ENCODE results near the gene BAZ1B. TPM values are rescaled to one million over a fixed set of nuclear protein-coding genes. Genes with fewer than 3 reads are reported as not detected.

The BAZ1B gene
- total and polyA plus RNA-seq, 4 donors: 8.6 to 31.3 (median 21.5) TPM

DNA sequence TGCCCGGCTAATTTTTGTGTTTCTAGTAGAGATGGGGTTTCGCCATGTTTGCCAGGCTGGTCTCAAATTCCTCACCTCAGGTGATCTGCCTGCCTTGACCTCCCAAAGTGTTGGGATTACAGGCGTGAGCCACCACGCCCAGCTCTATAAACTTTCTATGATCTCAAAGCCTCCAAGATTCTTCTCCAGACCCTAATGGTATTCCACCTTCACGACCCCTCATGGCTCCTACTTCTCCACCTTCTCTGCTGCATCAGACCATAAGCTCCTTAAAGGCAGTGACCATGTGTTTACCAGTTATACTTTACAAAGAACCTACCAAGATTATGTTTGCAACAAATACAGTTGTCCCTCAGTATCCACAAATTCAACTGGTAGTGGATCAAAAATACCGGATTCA lies 10.1 kb upstream of the BAZ1B start:
- Histone ChIP-seq H3K27ac (ENCODE audit: low read depth in 1 of 2, low read length in 2 of 2) (no peak overlapping the region), H3K4me1 (ENCODE audit: control insufficient read depth in 4 of 4, insufficient read depth in 4 of 4, low read length in 3 of 4) (no peaks in the 10 kb centered on the region), H3K4me3 (ENCODE audit: low read depth in 1 of 3, low read length in 3 of 3) (no peak overlapping the region), H3K36me3 (ENCODE audit: control insufficient read depth in 4 of 4, insufficient read depth in 3 of 4, low read depth in 1 of 4, low read length in 3 of 4) (peaks cover 8 to 17% (median 13%) of the 10 kb centered on the region in 4 donors), H3K9me3 (ENCODE audit: control insufficient read depth in 4 of 4, low read length in 3 of 4) (no peaks in the 10 kb centered on the region), H3K9ac (ENCODE audit: low read depth in 1 of 2, low read length in 2 of 2) (no peak overlapping the region), H3K27me3 (ENCODE audit: control insufficient read depth in 4 of 4, insufficient read depth in 4 of 4, low read length in 3 of 4) (no peaks in the 10 kb centered on the region)
- no peak for DNase-seq (ENCODE audit: low spot score)
- WGBS: 96% methylated on average over 6 of the region's 6 CpGs
- TF ChIP-seq, protein P1, sequence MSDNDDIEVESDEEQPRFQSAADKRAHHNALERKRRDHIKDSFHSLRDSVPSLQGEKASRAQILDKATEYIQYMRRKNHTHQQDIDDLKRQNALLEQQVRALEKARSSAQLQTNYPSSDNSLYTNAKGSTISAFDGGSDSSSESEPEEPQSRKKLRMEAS (IDR thresholded peaks at IDR 0.05): no peak
- TF ChIP-seq SP1 (IDR thresholded peaks at IDR 0.05): no peak
- TF ChIP-seq JUND (IDR thresholded peaks at IDR 0.05): no peak
- TF ChIP-seq, protein P2, sequence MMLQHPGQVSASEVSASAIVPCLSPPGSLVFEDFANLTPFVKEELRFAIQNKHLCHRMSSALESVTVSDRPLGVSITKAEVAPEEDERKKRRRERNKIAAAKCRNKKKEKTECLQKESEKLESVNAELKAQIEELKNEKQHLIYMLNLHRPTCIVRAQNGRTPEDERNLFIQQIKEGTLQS (IDR thresholded peaks at IDR 0.05): no peak
- TF ChIP-seq RXRA (IDR thresholded peaks at IDR 0.05): no peak
- no peak for TF ChIP-seq TAF1 (conservative IDR thresholded peaks at IDR 0.05)

DNA sequence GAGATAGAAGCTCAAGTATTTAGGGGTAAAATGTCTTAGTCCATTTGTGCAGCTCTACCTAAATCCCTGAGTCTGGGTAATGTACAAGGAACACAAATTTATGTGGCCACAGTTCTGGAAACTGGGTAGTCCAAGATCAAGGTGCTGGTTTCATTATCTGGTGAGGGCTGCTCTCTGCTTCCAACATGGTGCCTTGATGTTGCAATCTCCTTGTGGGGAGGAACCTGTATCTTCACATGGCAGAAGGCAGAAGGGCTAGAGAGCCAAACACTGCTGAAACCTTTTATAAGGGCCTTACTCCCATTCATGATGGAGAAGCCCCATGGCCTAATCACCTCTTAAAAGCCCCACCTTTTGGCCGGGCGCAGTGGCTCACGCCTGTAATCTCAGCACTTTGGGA lies 8.7 kb upstream of the BAZ1B start:
- no peak overlapping the region for H3K4me3 ChIP-seq (ENCODE audit: low read depth in 1 of 3, low read length in 3 of 3)
- no peak for DNase-seq (ENCODE audit: low spot score)
- over 99% methylated on average over 3 of the region's 3 CpGs for WGBS
- no peaks in the 10 kb centered on the region for H3K9me3 ChIP-seq (ENCODE audit: control insufficient read depth in 4 of 4, low read length in 3 of 4)
- H3K27ac ChIP-seq (ENCODE audit: low read depth in 1 of 2, low read length in 2 of 2): no peak overlapping the region
- H3K27me3 ChIP-seq (ENCODE audit: control insufficient read depth in 4 of 4, insufficient read depth in 4 of 4, low read length in 3 of 4): no peaks in the 10 kb centered on the region
- TF ChIP-seq, protein P3, sequence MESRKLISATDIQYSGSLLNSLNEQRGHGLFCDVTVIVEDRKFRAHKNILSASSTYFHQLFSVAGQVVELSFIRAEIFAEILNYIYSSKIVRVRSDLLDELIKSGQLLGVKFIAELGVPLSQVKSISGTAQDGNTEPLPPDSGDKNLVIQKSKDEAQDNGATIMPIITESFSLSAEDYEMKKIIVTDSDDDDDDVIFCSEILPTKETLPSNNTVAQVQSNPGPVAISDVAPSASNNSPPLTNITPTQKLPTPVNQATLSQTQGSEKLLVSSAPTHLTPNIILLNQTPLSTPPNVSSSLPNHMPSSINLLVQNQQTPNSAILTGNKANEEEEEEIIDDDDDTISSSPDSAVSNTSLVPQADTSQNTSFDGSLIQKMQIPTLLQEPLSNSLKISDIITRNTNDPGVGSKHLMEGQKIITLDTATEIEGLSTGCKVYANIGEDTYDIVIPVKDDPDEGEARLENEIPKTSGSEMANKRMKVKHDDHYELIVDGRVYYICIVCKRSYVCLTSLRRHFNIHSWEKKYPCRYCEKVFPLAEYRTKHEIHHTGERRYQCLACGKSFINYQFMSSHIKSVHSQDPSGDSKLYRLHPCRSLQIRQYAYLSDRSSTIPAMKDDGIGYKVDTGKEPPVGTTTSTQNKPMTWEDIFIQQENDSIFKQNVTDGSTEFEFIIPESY (IDR thresholded peaks at IDR 0.05): no peak
- TF ChIP-seq YY1 (IDR thresholded peaks at IDR 0.05) (no peak), GABPA (IDR thresholded peaks at IDR 0.05 in 1 of 2, conservative IDR thresholded peaks at IDR 0.05 in 1 of 2) (no peak), NR2F2 (IDR thresholded peaks at IDR 0.05) (no peak), HNF4A (conservative IDR thresholded peaks at IDR 0.05) (no peak)
- TF ChIP-seq, protein P1 (IDR thresholded peaks at IDR 0.05): no peak
- H3K4me1 ChIP-seq (ENCODE audit: control insufficient read depth in 4 of 4, insufficient read depth in 4 of 4, low read length in 3 of 4): no peaks in the 10 kb centered on the region
- H3K36me3 ChIP-seq (ENCODE audit: control insufficient read depth in 4 of 4, insufficient read depth in 3 of 4, low read depth in 1 of 4, low read length in 3 of 4): peaks cover 0 to 8% (median 4%) of the 10 kb centered on the region in 4 donors
- H3K9ac ChIP-seq (ENCODE audit: low read depth in 1 of 2, low read length in 2 of 2): no peak overlapping the region

DNA sequence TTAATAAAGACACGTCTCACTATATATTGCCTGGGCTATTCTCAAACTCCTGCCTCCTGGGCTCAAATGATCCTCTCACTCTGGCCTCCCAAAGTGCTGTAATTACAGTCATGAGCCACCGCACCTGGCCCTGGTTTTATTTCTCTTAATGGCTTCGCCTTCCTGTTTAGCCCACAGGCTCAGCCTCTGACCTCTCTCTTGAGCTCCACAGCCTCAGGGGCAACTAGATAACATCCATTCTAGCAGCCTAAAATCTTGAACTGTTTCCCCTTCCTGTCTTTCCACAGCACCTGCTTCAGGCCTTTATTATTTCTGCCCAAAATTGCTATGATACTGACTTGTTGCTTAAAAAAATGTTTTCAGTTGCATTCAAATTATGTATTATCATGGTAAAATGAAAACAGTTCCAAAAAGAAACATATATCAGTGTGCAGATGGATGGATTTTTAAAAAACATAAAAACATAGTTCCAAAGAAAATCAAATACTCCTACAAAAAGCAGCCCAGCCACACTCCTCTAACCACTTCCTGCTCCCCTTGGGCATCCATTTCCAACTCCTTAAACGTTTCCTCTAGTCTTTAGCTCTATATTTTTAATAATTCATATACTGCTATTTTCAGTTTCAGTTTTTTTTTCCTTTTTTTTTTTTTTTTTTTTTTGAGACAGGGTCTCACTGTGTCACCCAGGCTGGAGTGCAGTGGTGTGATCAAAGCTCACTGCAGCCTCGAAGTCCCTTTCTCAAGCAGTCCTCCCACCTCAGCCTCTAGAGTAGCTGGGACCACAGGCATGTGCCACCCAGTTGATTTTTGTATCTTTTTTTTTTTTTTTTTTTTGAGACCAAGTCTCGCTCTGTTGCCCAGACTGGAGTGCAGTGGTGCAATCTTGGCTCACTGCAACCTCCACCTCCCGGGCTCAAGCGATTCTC lies 5.1 kb upstream of the BAZ1B start:
- H3K27me3 ChIP-seq (ENCODE audit: control insufficient read depth in 4 of 4, insufficient read depth in 4 of 4, low read length in 3 of 4): no peaks in the 10 kb centered on the region
- TF ChIP-seq, protein P3 (IDR thresholded peaks at IDR 0.05): no peak
- no peak for TF ChIP-seq TAF1 (conservative IDR thresholded peaks at IDR 0.05)
- TF ChIP-seq NR2F2 (IDR thresholded peaks at IDR 0.05): no peak
- TF ChIP-seq HNF4G (IDR thresholded peaks at IDR 0.05): no peak
- no peak for TF ChIP-seq SP1 (IDR thresholded peaks at IDR 0.05)
- no peak for TF ChIP-seq GABPA (IDR thresholded peaks at IDR 0.05 in 1 of 2, conservative IDR thresholded peaks at IDR 0.05 in 1 of 2)
- no peak for TF ChIP-seq JUND (IDR thresholded peaks at IDR 0.05)
- no peak for TF ChIP-seq FOXA2 (IDR thresholded peaks at IDR 0.05)
- TF ChIP-seq, protein P4, sequence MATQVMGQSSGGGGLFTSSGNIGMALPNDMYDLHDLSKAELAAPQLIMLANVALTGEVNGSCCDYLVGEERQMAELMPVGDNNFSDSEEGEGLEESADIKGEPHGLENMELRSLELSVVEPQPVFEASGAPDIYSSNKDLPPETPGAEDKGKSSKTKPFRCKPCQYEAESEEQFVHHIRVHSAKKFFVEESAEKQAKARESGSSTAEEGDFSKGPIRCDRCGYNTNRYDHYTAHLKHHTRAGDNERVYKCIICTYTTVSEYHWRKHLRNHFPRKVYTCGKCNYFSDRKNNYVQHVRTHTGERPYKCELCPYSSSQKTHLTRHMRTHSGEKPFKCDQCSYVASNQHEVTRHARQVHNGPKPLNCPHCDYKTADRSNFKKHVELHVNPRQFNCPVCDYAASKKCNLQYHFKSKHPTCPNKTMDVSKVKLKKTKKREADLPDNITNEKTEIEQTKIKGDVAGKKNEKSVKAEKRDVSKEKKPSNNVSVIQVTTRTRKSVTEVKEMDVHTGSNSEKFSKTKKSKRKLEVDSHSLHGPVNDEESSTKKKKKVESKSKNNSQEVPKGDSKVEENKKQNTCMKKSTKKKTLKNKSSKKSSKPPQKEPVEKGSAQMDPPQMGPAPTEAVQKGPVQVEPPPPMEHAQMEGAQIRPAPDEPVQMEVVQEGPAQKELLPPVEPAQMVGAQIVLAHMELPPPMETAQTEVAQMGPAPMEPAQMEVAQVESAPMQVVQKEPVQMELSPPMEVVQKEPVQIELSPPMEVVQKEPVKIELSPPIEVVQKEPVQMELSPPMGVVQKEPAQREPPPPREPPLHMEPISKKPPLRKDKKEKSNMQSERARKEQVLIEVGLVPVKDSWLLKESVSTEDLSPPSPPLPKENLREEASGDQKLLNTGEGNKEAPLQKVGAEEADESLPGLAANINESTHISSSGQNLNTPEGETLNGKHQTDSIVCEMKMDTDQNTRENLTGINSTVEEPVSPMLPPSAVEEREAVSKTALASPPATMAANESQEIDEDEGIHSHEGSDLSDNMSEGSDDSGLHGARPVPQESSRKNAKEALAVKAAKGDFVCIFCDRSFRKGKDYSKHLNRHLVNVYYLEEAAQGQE (IDR thresholded peaks at IDR 0.05): no peak
- no peak for TF ChIP-seq HNF4A (conservative IDR thresholded peaks at IDR 0.05)
- TF ChIP-seq RAD21 (IDR thresholded peaks at IDR 0.05): no peak

More for the DNA sequence above, 5.1 kb upstream of the BAZ1B start:
- H3K4me3 ChIP-seq (ENCODE audit: low read depth in 1 of 3, low read length in 3 of 3): no peak overlapping the region
- no peaks in the 10 kb centered on the region for H3K9me3 ChIP-seq (ENCODE audit: control insufficient read depth in 4 of 4, low read length in 3 of 4)
- WGBS: 65% methylated on average over 8 of the region's 8 CpGs
- peaks cover 0 to 5% (median 3%) of the 10 kb centered on the region in 4 donors for H3K4me1 ChIP-seq (ENCODE audit: control insufficient read depth in 4 of 4, insufficient read depth in 4 of 4, low read length in 3 of 4)
- no peak overlapping the region for H3K9ac ChIP-seq (ENCODE audit: low read depth in 1 of 2, low read length in 2 of 2)
- no peak for DNase-seq (ENCODE audit: low spot score)
- H3K36me3 ChIP-seq (ENCODE audit: control insufficient read depth in 4 of 4, insufficient read depth in 3 of 4, low read depth in 1 of 4, low read length in 3 of 4): no peaks in the 10 kb centered on the region
- no peak overlapping the region for H3K27ac ChIP-seq (ENCODE audit: low read depth in 1 of 2, low read length in 2 of 2)

All from liver (tissue), 9 donors.